Upper lobe of left lung (tissue), 4 donors: Measurements from ENCODE around the gene IP6K3.

ENCODE experiments used
- EP300 ChIP-seq, 4 donors: sonication (generic); formaldehyde crosslinking; IDR thresholded peaks; one replicate each; pipeline ENCODE4 v1.5.1; 2017; ENCODE audit warnings: antibody characterized with exemption in 4 of 4, control low read depth in 2 of 4
- POLR2A ChIP-seq, 4 donors: fragments of 450-650 bp; IDR thresholded peaks; one replicate each; pipeline ENCODE4 v1.5.1; 2016 to 2017; ENCODE audit warnings: antibody characterized with exemption in 4 of 4, mild to moderate bottlenecking in 2 of 4
- POLR2AphosphoS5 ChIP-seq, 2 donors: sonication (generic); formaldehyde crosslinking; IDR thresholded peaks; one replicate each; pipeline ENCODE4 v1.5.1; 2017; ENCODE audit warnings: antibody characterized with exemption in 2 of 2
- TF ChIP-seq, protein P1 (sequence below), 6 experiments: fragments of 450-650 bp in 4 of 6; fragments of 200-600 bp in 2 of 6; sonication (generic) in 2 of 6; IDR thresholded peaks; one replicate each; pipeline ENCODE4 v1.5.1; 2016 to 2019; ENCODE audit warnings: antibody characterized with exemption in 6 of 6

DNA sequence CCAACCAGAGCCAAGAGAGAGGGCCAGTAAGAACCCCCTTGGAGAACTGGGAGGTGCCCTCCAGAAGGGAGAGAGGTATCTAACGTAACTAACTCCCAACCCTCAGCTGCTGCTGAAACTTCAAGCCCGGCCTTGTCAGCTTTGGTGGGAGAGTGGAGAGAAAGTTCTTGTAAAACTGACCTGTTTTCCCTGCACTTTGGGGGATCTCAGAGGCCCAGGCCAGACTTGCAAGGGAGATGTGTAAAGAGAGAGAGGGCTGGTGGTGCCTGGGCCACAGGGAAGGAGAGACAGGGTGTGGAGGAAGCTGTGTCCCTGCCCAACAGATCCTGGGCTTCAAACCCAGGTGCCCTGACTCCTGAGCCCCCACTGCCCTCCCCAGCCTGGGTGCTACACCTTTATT is 17.3 kb upstream of the IP6K3 start:
- TF ChIP-seq, protein P1, sequence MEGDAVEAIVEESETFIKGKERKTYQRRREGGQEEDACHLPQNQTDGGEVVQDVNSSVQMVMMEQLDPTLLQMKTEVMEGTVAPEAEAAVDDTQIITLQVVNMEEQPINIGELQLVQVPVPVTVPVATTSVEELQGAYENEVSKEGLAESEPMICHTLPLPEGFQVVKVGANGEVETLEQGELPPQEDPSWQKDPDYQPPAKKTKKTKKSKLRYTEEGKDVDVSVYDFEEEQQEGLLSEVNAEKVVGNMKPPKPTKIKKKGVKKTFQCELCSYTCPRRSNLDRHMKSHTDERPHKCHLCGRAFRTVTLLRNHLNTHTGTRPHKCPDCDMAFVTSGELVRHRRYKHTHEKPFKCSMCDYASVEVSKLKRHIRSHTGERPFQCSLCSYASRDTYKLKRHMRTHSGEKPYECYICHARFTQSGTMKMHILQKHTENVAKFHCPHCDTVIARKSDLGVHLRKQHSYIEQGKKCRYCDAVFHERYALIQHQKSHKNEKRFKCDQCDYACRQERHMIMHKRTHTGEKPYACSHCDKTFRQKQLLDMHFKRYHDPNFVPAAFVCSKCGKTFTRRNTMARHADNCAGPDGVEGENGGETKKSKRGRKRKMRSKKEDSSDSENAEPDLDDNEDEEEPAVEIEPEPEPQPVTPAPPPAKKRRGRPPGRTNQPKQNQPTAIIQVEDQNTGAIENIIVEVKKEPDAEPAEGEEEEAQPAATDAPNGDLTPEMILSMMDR (IDR thresholded peaks at IDR 0.05), result no peak
- TF ChIP-seq POLR2AphosphoS5 (IDR thresholded peaks at IDR 0.05), result no peak
- TF ChIP-seq POLR2A (IDR thresholded peaks at IDR 0.05), result no peak
- TF ChIP-seq EP300 (IDR thresholded peaks at IDR 0.05), result no peak
